NCI-H748 treated with DMSO at 0.1 percent for 48 hours (cell line): ENCODE results near the gene MCEMP1.

ENCODE experiments used
- DNase-seq: peaks from one replicate; lab custom pipeline; 2025; lab: John Stamatoyannopoulos, UW

MCEMP1 gene

GRCh38 chr19:7697721-7698287 lies 20.9 kb downstream of the MCEMP1 start:
- DNase-seq, result no peak

- DNase-seq, result no peak
These were observed 21.7 kb downstream of the MCEMP1 start for GRCh38 chr19:7698583-7698982.

GRCh38 chr19:7699003-7699402 lies 22.1 kb downstream of the MCEMP1 start:
- no peak for DNase-seq

- no peak for DNase-seq
These were observed 22.8 kb downstream of the MCEMP1 start for GRCh38 chr19:7699417-7700401.

GRCh38 chr19:7701049-7701653 lies 24.3 kb downstream of the MCEMP1 start:
- DNase-seq, result no peak

- DNase-seq, result no peak
These were observed 25.0 kb downstream of the MCEMP1 start, which contains the start of gene FCER2 for GRCh38 chr19:7701654-7702457. Gene FCER2 (minus strand): TSS chr19:7702131. CDS start chr19:7699760, 2,371 bp downstream.

- DNase-seq, result no peak
These were observed 26.4 kb downstream of the MCEMP1 start for GRCh38 chr19:7703332-7703731.

GRCh38 chr19:7704280-7705060 lies 27.6 kb downstream of the MCEMP1 start:
- no peak for DNase-seq

- no peak for DNase-seq
These were observed 28.7 kb downstream of the MCEMP1 start for GRCh38 chr19:7705387-7706187.

GRCh38 chr19:7706188-7706954 lies 29.5 kb downstream of the MCEMP1 start:
- no peak for DNase-seq

GRCh38 chr19:7706955-7707456 lies 30.1 kb downstream of the MCEMP1 start:
- DNase-seq, result no peak

GRCh38 chr19:7709932-7710460 lies 33.1 kb downstream of the MCEMP1 start:
- no peak for DNase-seq

- no peak for DNase-seq
These were observed 33.7 kb downstream of the MCEMP1 start for GRCh38 chr19:7710616-7711015.

GRCh38 chr19:7715671-7716070 lies 38.8 kb downstream of the MCEMP1 start:
- no peak for DNase-seq

- DNase-seq, result no peak
These were observed 39.9 kb downstream of the MCEMP1 start for GRCh38 chr19:7716762-7717161.

- DNase-seq, result no peak
These were observed 41.8 kb downstream of the MCEMP1 start for GRCh38 chr19:7718668-7719067.

GRCh38 chr19:7720351-7720750 lies 43.5 kb downstream of the MCEMP1 start:
- no peak for DNase-seq

GRCh38 chr19:7722231-7722651 lies 45.4 kb downstream of the MCEMP1 start:
- DNase-seq, result no peak

GRCh38 chr19:7725791-7726190 lies 48.9 kb downstream of the MCEMP1 start:
- DNase-seq, result no peak
